VCaP (cell line): ENCODE measurements around the gene ATF6.
"Not testable (repeated sequence)": the region's sequence is repeated elsewhere in the genome, so short reads cannot be mapped to it uniquely, and the experiment has no call there.

Experiments
- H3K27ac ChIP-seq: fragments of 450-650 bp; 2 replicates; pipeline ENCODE4 v1.5.1; 2017
- TF ChIP-seq, protein P1 (sequence below): fragments of 450-650 bp; conservative IDR thresholded peaks from 2 replicates; pipeline ENCODE4 v1.5.1; 2017; ENCODE audit warnings: mild to moderate bottlenecking, moderate library complexity

The ATF6 gene

DNA sequence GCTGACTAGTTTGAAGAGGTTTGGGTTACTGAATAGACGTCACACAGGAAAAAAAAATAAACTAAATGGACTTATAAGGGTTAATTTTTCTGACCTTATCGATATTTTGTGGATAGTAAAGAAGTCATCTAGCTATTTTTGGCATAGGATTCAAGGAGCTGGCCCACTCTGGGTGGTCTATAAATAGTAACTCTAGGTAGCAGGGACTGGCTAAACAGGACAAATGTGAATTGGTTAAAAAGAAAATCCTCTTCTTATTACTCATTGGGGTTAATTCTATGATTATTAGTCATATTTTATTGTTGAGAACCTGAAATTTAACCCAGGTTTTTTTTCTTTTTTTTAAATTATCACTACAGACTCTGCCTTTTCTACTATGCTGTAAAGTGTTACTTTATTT lies 61.7 kb downstream of the ATF6 start:
- TF ChIP-seq, protein P1, sequence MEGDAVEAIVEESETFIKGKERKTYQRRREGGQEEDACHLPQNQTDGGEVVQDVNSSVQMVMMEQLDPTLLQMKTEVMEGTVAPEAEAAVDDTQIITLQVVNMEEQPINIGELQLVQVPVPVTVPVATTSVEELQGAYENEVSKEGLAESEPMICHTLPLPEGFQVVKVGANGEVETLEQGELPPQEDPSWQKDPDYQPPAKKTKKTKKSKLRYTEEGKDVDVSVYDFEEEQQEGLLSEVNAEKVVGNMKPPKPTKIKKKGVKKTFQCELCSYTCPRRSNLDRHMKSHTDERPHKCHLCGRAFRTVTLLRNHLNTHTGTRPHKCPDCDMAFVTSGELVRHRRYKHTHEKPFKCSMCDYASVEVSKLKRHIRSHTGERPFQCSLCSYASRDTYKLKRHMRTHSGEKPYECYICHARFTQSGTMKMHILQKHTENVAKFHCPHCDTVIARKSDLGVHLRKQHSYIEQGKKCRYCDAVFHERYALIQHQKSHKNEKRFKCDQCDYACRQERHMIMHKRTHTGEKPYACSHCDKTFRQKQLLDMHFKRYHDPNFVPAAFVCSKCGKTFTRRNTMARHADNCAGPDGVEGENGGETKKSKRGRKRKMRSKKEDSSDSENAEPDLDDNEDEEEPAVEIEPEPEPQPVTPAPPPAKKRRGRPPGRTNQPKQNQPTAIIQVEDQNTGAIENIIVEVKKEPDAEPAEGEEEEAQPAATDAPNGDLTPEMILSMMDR, result no peak
- no peak overlapping the region for H3K27ac ChIP-seq

DNA sequence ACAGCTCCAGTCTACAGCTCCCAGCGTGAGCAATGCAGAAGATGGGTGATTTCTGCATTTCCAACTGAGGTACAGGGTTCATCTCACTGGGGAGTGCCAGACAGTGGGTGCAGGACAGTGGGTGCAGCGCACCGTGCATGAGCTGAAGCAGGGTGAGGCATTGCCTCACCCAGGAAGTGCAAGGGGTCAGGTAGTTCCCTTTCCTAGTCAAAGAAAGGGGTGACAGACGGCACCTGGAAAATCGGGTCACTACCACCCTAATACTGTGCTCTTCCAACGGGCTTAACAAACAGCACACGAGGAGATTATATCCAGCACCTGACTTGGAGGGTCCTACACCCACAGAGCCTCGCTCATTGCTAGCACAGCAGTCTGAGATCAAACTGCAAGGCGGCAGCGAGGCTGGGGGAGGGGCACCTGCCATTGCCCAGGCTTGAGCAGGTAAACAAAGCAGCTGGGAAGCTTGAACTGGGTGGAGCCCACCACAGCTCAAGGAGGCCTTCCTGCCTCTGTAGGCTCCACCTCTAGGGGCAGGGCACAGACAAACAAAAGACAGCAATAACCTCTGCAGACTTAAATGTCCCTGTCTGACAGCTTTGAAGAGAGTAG lies 66.3 kb downstream of the ATF6 start:
- H3K27ac ChIP-seq, result not testable (repeated sequence)

DNA sequence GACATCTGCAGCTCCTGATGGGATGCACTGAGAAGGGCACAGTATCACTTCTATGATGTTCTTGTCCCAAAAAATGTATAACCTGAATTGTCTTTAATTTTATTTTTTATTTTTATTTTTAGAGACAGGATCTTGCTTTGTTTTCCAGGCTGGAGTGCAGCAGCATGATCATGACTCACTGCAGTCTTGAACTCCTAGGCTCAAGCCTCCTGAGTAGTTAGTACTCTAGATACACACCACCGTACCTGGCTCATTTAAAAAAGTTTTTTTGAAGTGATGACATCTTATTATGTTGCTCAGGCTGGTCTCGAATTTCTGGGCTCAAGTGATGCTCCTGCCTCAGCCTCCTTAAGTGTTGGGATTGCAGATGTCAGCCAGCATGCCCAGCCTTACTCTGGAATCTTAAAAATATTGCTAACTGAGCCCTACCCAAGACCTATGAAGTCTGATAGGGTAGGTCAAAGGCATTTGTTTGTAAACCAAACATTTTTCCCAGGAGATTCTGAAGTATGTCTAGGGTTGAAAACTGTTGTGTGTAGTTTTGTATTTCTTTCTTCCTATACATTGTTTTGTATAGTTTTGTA lies 68.9 kb downstream of the ATF6 start:
- H3K27ac ChIP-seq, result no peak overlapping the region
- TF ChIP-seq, protein P1, result no peak

DNA sequence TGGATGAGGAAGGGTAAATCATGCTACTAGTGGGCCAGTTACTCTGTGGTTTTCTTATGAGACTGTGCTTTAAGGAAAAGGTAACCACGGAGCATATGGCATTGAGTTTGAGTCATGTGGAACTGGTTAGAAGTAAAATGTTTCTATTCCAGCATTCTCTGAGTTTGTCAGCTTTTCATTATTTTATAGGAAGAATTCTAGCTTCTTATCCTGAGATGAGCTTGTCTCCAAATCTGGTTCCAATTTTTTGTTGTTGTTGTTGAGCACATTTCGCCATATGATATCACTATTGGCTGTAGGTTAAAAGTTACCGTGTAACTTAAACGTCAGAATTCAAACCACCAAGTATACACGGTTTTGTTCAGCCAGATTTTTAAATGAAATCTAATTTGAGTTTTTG lies 69.9 kb downstream of the ATF6 start:
- TF ChIP-seq, protein P1, result no peak
- no peak overlapping the region for H3K27ac ChIP-seq

DNA sequence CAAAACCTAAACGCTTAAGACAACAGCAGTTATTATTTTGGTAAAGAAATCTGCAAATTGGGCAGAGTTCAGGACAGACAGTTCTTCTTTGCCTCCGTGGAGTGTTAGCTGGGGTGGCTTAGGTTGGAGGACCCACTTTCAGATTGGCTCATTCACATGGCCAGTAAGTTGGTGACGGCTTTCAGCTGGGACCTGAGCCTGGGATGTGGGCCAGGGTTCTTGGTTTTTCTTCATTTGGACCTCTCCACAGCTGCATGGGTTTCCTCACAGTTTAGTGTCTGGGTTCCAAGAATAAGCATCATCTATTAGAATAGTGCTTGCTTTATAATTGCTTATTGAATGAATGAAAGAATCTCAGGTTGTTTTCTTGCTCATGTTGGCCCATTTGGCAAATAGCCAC lies 72.2 kb downstream of the ATF6 start:
- no peak overlapping the region for H3K27ac ChIP-seq
- TF ChIP-seq, protein P1, result no peak

DNA sequence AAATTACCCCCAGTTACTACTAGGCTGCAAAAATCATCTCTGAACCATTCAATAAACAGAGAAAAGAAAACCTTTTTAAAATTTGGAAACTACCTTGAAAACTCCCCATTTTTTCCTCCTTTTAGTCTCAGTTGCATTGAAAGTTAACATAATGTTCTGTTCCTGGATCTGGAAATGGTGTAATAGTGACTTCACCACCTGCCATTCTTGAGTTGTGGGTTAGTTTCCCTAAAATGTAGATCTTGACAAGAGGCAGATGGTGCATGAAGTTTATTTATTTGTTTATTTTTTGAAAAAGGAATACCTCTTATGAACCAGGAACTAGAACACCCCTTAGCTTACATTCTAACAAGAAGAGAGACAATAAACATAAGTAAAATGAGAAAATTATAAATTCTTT lies 72.8 kb downstream of the ATF6 start:
- H3K27ac ChIP-seq, result no peak overlapping the region
- TF ChIP-seq, protein P1, result no peak

DNA sequence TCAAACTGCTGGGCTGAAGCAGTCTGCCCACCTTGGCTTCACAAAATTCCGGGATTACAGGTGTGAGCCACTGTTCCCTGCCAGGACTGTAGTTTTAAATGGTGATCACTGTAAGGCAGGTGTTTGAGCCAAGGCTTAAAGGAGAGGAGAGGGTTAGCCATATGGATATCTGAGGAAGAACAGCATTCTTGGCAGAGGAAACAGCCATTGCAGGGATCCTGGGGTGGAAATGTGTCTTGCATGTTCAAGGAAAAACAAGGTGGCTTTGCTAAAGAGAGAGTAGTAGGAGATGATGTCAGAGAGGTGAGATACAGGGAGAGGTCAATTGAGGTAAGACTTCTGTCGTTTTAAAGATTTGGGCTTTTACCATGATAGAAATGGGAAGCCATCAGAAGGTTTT lies 73.5 kb downstream of the ATF6 start:
- H3K27ac ChIP-seq, result no peak overlapping the region
- TF ChIP-seq, protein P1, result no peak

DNA sequence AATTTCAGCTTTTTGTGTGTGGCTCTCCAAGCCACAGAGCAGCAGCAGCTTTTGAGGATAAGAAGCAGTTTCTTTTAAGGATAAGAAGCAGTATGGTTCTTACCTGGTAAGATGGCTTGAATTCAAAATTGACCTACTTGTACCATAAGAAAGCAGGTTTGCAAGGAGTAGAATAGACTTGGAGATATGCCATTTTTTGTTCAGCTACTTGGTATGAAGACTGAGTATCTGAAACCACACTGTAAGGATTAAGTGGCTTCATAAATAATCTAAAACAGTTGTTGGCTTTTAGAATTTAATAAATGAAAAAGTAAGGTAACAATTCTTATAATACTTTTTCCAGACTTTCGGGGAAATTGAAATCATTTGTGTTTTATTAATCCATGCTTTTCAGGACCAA lies 74.2 kb downstream of the ATF6 start:
- TF ChIP-seq, protein P1, result no peak
- no peak overlapping the region for H3K27ac ChIP-seq
